ENCODE data around the gene TRAPPC2L. TPM values are rescaled to one million over a fixed set of nuclear protein-coding genes. Genes with fewer than 3 reads are reported as not detected.

The TRAPPC2L gene
- total RNA-seq, 1 donor from 2014 or later: 59.1 TPM

- Histone ChIP-seq H3K9ac (ENCODE audit: low read length) (no peak overlapping the region), H3K4me2 (ENCODE audit: low read length) (no peak overlapping the region), H3K4me3 (ENCODE audit: insufficient read depth, low read depth, low read length) (no peak overlapping the region), H3K4me1 (ENCODE audit: insufficient read depth, low read length) (no peaks in the 10 kb centered on the region), H3K27me3 (ENCODE audit: insufficient read depth, low read length) (peaks cover 7% of the 10 kb centered on the region), H3K79me2 (ENCODE audit: insufficient read depth, low read length) (no peaks in the 10 kb centered on the region), H3K36me3 (ENCODE audit: insufficient read depth, low read length) (no peaks in the 10 kb centered on the region), H4K20me1 (ENCODE audit: insufficient read depth, low read length) (no peaks in the 10 kb centered on the region), H3K9me3 (ENCODE audit: insufficient read depth, low read depth, low read length) (no peaks in the 10 kb centered on the region), H3K27ac (ENCODE audit: low read depth, low read length) (no peak overlapping the region), H2AFZ (ENCODE audit: low read depth, low read length) (no peak overlapping the region)
- peaks cover 23% of the 10 kb centered on the region for H3K27me3 Mint-ChIP-seq (ENCODE audit: low read depth, unreplicated experiment)
- TF ChIP-seq CTCF (IDR thresholded peaks at IDR 0.05; ENCODE audit: insufficient read depth, low read depth, low read length) (no peak), EZH2 (IDR thresholded peaks at IDR 0.05; ENCODE audit: insufficient read depth, low read length) (peak; percentile 10)
- no peaks in the 10 kb centered on the region for H3K4me1 Mint-ChIP-seq (ENCODE audit: low read depth, unreplicated experiment)
- FAIRE-seq: no peak
- no peaks in the 10 kb centered on the region for H3K9me3 Mint-ChIP-seq (ENCODE audit: unreplicated experiment)
- no peak for DNase-seq (ENCODE audit: low read depth)
- H3K36me3 Mint-ChIP-seq (ENCODE audit: low read depth, unreplicated experiment): no peaks in the 10 kb centered on the region
- H3K4me3 Mint-ChIP-seq (ENCODE audit: unreplicated experiment): no peak overlapping the region
- H3K27ac Mint-ChIP-seq (ENCODE audit: unreplicated experiment): no peak overlapping the region
Measured at GRCh38 chr16:88880226-88881006, 23.5 kb downstream of the TRAPPC2L start.

GRCh38 chr16:88881007-88881615, 24.2 kb downstream of the TRAPPC2L start:
- Histone ChIP-seq H3K36me3 (ENCODE audit: insufficient read depth, low read length) (no peaks in the 10 kb centered on the region), H3K9me3 (ENCODE audit: insufficient read depth, low read depth, low read length) (no peaks in the 10 kb centered on the region), H3K79me2 (ENCODE audit: insufficient read depth, low read length) (no peaks in the 10 kb centered on the region), H3K27me3 (ENCODE audit: insufficient read depth, low read length) (peaks cover 7% of the 10 kb centered on the region), H3K9ac (ENCODE audit: low read length) (no peak overlapping the region), H3K27ac (ENCODE audit: low read depth, low read length) (no peak overlapping the region), H2AFZ (ENCODE audit: low read depth, low read length) (no peak overlapping the region), H4K20me1 (ENCODE audit: insufficient read depth, low read length) (no peaks in the 10 kb centered on the region), H3K4me1 (ENCODE audit: insufficient read depth, low read length) (no peaks in the 10 kb centered on the region), H3K4me3 (ENCODE audit: insufficient read depth, low read depth, low read length) (no peak overlapping the region), H3K4me2 (ENCODE audit: low read length) (no peak overlapping the region)
- Mint-ChIP-seq H3K9me3 (ENCODE audit: unreplicated experiment) (no peaks in the 10 kb centered on the region), H3K4me1 (ENCODE audit: low read depth, unreplicated experiment) (no peaks in the 10 kb centered on the region), H3K27me3 (ENCODE audit: low read depth, unreplicated experiment) (peaks cover 23% of the 10 kb centered on the region), H3K27ac (ENCODE audit: unreplicated experiment) (no peak overlapping the region), H3K4me3 (ENCODE audit: unreplicated experiment) (no peak overlapping the region), H3K36me3 (ENCODE audit: low read depth, unreplicated experiment) (no peaks in the 10 kb centered on the region)
- DNase-seq (ENCODE audit: low read depth): no peak
- no peak for FAIRE-seq
- TF ChIP-seq EZH2 (IDR thresholded peaks at IDR 0.05; ENCODE audit: insufficient read depth, low read length) (peak; percentile 84), CTCF (IDR thresholded peaks at IDR 0.05; ENCODE audit: insufficient read depth, low read depth, low read length) (no peak)
